ENCODE data around the gene SARDH.

Gene SARDH

GRCh38 chr9:133635533-133636531 lies 102.3 kb downstream of the SARDH start, which contains the start of gene DBH:
Gene DBH (plus strand): TSS chr9:133636363. CDS start chr9:133636372, 9 bp downstream.
- TF ChIP-seq CTCF (IDR thresholded peaks at IDR 0.05; ENCODE audit: unreplicated experiment in 3 of 3), result no peak
- no peak within 1 kb of the TSS for H3K4me3 Mint-ChIP-seq
- H3K4me1 Mint-ChIP-seq, result peaks cover 49% of the 10 kb centered on the region
- peak within 1 kb of the TSS in 2 of 3 experiments; percentile 20 to 74 for H3K27ac Mint-ChIP-seq
- no peaks in the 10 kb centered on the region for H3K9me3 Mint-ChIP-seq
- H3K27me3 Mint-ChIP-seq (ENCODE audit: low read depth), result peaks cover 50% of the 10 kb centered on the region
- H3K36me3 Mint-ChIP-seq (ENCODE audit: low read depth), result no peaks in the 10 kb centered on the region

- no peak for TF ChIP-seq CTCF (IDR thresholded peaks at IDR 0.05; ENCODE audit: unreplicated experiment in 3 of 3)
- Mint-ChIP-seq H3K27ac (peak overlapping the region in 2 of 3 experiments; percentile 18 to 20), H3K4me1 (peaks cover 48% of the 10 kb centered on the region), H3K36me3 (ENCODE audit: low read depth) (no peaks in the 10 kb centered on the region), H3K27me3 (ENCODE audit: low read depth) (peaks cover 48% of the 10 kb centered on the region), H3K4me3 (no peak overlapping the region), H3K9me3 (no peaks in the 10 kb centered on the region)
These were observed 103.1 kb downstream of the SARDH start for GRCh38 chr9:133635098-133635497.

GRCh38 chr9:133634081-133634691 lies 104.0 kb downstream of the SARDH start:
- Mint-ChIP-seq H3K36me3 (ENCODE audit: low read depth) (no peaks in the 10 kb centered on the region), H3K27ac (peak overlapping the region in 2 of 3 experiments; percentile 47 to 54)

GRCh38 chr9:133633681-133634080 lies 104.5 kb downstream of the SARDH start:
- Mint-ChIP-seq H3K9me3 (no peaks in the 10 kb centered on the region), H3K4me3 (peak overlapping the region in 1 of 3 experiments; percentile 16), H3K4me1 (peaks cover 48% of the 10 kb centered on the region), H3K27ac (peak overlapping the region in 2 of 3 experiments; percentile 47 to 54), H3K27me3 (ENCODE audit: low read depth) (peaks cover 47% of the 10 kb centered on the region), H3K36me3 (ENCODE audit: low read depth) (no peaks in the 10 kb centered on the region)
- TF ChIP-seq CTCF (IDR thresholded peaks at IDR 0.05; ENCODE audit: unreplicated experiment in 3 of 3), result no peak

More at GRCh38 chr9:133634081-133634691, 104.0 kb downstream of the SARDH start:
- peak overlapping the region in 1 of 3 experiments; percentile 16 for H3K4me3 Mint-ChIP-seq
- H3K27me3 Mint-ChIP-seq (ENCODE audit: low read depth), result peaks cover 48% of the 10 kb centered on the region
- H3K4me1 Mint-ChIP-seq, result peaks cover 48% of the 10 kb centered on the region
- no peaks in the 10 kb centered on the region for H3K9me3 Mint-ChIP-seq
- TF ChIP-seq CTCF (IDR thresholded peaks at IDR 0.05; ENCODE audit: unreplicated experiment in 3 of 3), result no peak

- Mint-ChIP-seq H3K4me3 (peak overlapping the region in 1 of 3 experiments; percentile 51), H3K27ac (peak overlapping the region in 2 of 3 experiments; percentile 33 to 45), H3K9me3 (no peaks in the 10 kb centered on the region), H3K4me1 (peaks cover 41% of the 10 kb centered on the region), H3K36me3 (ENCODE audit: low read depth) (no peaks in the 10 kb centered on the region), H3K27me3 (ENCODE audit: low read depth) (peaks cover 41% of the 10 kb centered on the region)
- no peak for TF ChIP-seq CTCF (IDR thresholded peaks at IDR 0.05; ENCODE audit: unreplicated experiment in 3 of 3)
These were observed 105.1 kb downstream of the SARDH start for GRCh38 chr9:133632806-133633680.
